SK-N-MC (cell line): ENCODE data around the gene PPM1N.

Experiments
- DNase-seq: peaks from one replicate; pipeline ENCODE4 v3.0.0-alpha.2; 2011; ENCODE audit warnings: low read depth, low spot score
- H3K27ac ChIP-seq: fragments of 200-600 bp; sonication (generic); 2 replicates; pipeline ENCODE4 v1.5.1; 2016; ENCODE audit warnings: mixed run types
- H3K36me3 ChIP-seq: fragments of 200-600 bp; sonication (generic); 2 replicates; pipeline ENCODE4 v1.6.1; 2017; ENCODE audit warnings: antibody characterized with exemption, low read length, mixed read lengths; ENCODE audit not compliant: insufficient read depth
- H3K4me3 ChIP-seq: fragments of 200-600 bp; sonication (generic); 2 replicates; pipeline ENCODE4 v1.5.1; 2016
- H3K9ac ChIP-seq: fragments of 200-600 bp; sonication (generic); 2 replicates; pipeline ENCODE4 v1.8.0; 2017; ENCODE audit warnings: mixed run types, mixed read lengths; ENCODE audit not compliant: insufficient read length
- H3K9me3 ChIP-seq: fragments of 200-600 bp; sonication (generic); 2 replicates; pipeline ENCODE4 v1.6.1; 2017; ENCODE audit warnings: low read depth, mild to moderate bottlenecking, antibody characterized with exemption, low read length, moderate library complexity, mixed read lengths
- EZH2 ChIP-seq: fragments of 200-600 bp; sonication (generic); IDR thresholded peaks from one replicate; pipeline ENCODE4 v1.6.1; 2017; ENCODE audit warnings: antibody characterized with exemption
- FOXP2 ChIP-seq: optimal IDR thresholded peaks from 2 replicates; pipeline ENCODE3; 2011; ENCODE audit warnings: mild to moderate bottlenecking, moderate library complexity; ENCODE audit not compliant: insufficient read depth; ENCODE audit errors: extremely low read length, control extremely low read depth
- POLR2AphosphoS5 ChIP-seq: IDR thresholded peaks from 2 replicates; pipeline ENCODE4 v1.6.1; 2012; ENCODE audit warnings: mild to moderate bottlenecking, low read depth, low read length, borderline replicate concordance

The PPM1N gene

GRCh38 chr19:45460807-45461347, 37.4 kb upstream of the PPM1N start:
- no peaks in the 10 kb centered on the region for H3K36me3 ChIP-seq
- no peak overlapping the region for H3K9ac ChIP-seq
- no peak for TF ChIP-seq EZH2
- no peak for TF ChIP-seq FOXP2
- no peak for TF ChIP-seq POLR2AphosphoS5
- H3K9me3 ChIP-seq: no peaks in the 10 kb centered on the region
- no peak overlapping the region for H3K4me3 ChIP-seq
- no peak overlapping the region for H3K27ac ChIP-seq
- DNase-seq: no peak

GRCh38 chr19:45462174-45462573, 36.1 kb upstream of the PPM1N start:
- DNase-seq: no peak
- Histone ChIP-seq H3K4me3 (no peak overlapping the region), H3K9ac (no peak overlapping the region), H3K9me3 (no peaks in the 10 kb centered on the region), H3K36me3 (no peaks in the 10 kb centered on the region), H3K27ac (no peak overlapping the region)
- TF ChIP-seq FOXP2 (no peak), EZH2 (no peak), POLR2AphosphoS5 (no peak)

- no peak overlapping the region for H3K27ac ChIP-seq
- DNase-seq: no peak
- no peaks in the 10 kb centered on the region for H3K9me3 ChIP-seq
- H3K4me3 ChIP-seq: no peak overlapping the region
- no peak overlapping the region for H3K9ac ChIP-seq
- TF ChIP-seq EZH2: no peak
- no peak for TF ChIP-seq POLR2AphosphoS5
- no peak for TF ChIP-seq FOXP2
- no peaks in the 10 kb centered on the region for H3K36me3 ChIP-seq
Observed at GRCh38 chr19:45463241-45463640, 35.0 kb upstream of the PPM1N start.

- no peak overlapping the region for H3K27ac ChIP-seq
- no peak overlapping the region for H3K9ac ChIP-seq
- TF ChIP-seq POLR2AphosphoS5: no peak
- no peak for TF ChIP-seq FOXP2
Observed at GRCh38 chr19:45464274-45464673, 34.0 kb upstream of the PPM1N start.

GRCh38 chr19:45464852-45465441, 33.3 kb upstream of the PPM1N start:
- no peak overlapping the region for H3K9ac ChIP-seq
- no peak overlapping the region for H3K27ac ChIP-seq
- no peaks in the 10 kb centered on the region for H3K9me3 ChIP-seq
- H3K4me3 ChIP-seq: no peak overlapping the region
- no peaks in the 10 kb centered on the region for H3K36me3 ChIP-seq
- no peak for TF ChIP-seq FOXP2
- TF ChIP-seq EZH2: no peak
- TF ChIP-seq POLR2AphosphoS5: no peak
- DNase-seq: no peak

More at GRCh38 chr19:45464274-45464673, 34.0 kb upstream of the PPM1N start:
- no peaks in the 10 kb centered on the region for H3K36me3 ChIP-seq
- H3K9me3 ChIP-seq: no peaks in the 10 kb centered on the region
- DNase-seq: no peak
- H3K4me3 ChIP-seq: no peak overlapping the region

GRCh38 chr19:45467115-45467455, 31.2 kb upstream of the PPM1N start:
- no peaks in the 10 kb centered on the region for H3K9me3 ChIP-seq
- TF ChIP-seq FOXP2: no peak
- TF ChIP-seq POLR2AphosphoS5: no peak
- no peak for TF ChIP-seq EZH2
- peak overlapping the region; percentile 95 for H3K4me3 ChIP-seq
- DNase-seq: no peak
- H3K9ac ChIP-seq: peak overlapping the region; percentile 51
- no peak overlapping the region for H3K27ac ChIP-seq
- H3K36me3 ChIP-seq: no peaks in the 10 kb centered on the region

- H3K9ac ChIP-seq: peak within 1 kb of the TSS; percentile 70
- peak; percentile 53 for TF ChIP-seq POLR2AphosphoS5
- TF ChIP-seq FOXP2: peak; percentile 41
- TF ChIP-seq EZH2: no peak
- no peaks in the 10 kb centered on the region for H3K36me3 ChIP-seq
- H3K9me3 ChIP-seq: no peaks in the 10 kb centered on the region
- peak; percentile 81 for DNase-seq
- H3K4me3 ChIP-seq: peak within 1 kb of the TSS; percentile 95
- H3K27ac ChIP-seq: peak within 1 kb of the TSS; percentile 71
Observed at GRCh38 chr19:45467456-45468158, 30.6 kb upstream of the PPM1N start, which contains the start of gene FOSB. Gene FOSB, plus strand, starts transcription at chr19:45467996. Its CDS starts 591 bp downstream, at chr19:45468587.

GRCh38 chr19:45468159-45468651, 30.0 kb upstream of the PPM1N start:
- H3K9ac ChIP-seq: peak overlapping the region; percentile 70
- peak overlapping the region; percentile 95 for H3K4me3 ChIP-seq
- no peak for DNase-seq
- TF ChIP-seq FOXP2 (no peak), POLR2AphosphoS5 (no peak), EZH2 (no peak)
- H3K9me3 ChIP-seq: no peaks in the 10 kb centered on the region
- H3K36me3 ChIP-seq: no peaks in the 10 kb centered on the region
- H3K27ac ChIP-seq: no peak overlapping the region

- peak overlapping the region; percentile 95 for H3K4me3 ChIP-seq
- TF ChIP-seq EZH2 (no peak), POLR2AphosphoS5 (no peak), FOXP2 (no peak)
- H3K36me3 ChIP-seq: no peaks in the 10 kb centered on the region
- peak overlapping the region; percentile 71 for H3K27ac ChIP-seq
- H3K9me3 ChIP-seq: no peaks in the 10 kb centered on the region
- no peak for DNase-seq
- H3K9ac ChIP-seq: peak overlapping the region; percentile 70
Observed at GRCh38 chr19:45468803-45469131, 29.5 kb upstream of the PPM1N start.
